DND-41 (cell line): ENCODE measurements around the gene SLC6A3.

Source experiments
- EZH2 ChIP-seq: IDR thresholded peaks from 3 replicates; pipeline ENCODE4 v1.6.1; 2012; ENCODE audit warnings: borderline replicate concordance, low read depth, mild to moderate bottlenecking, moderate library complexity, low read length, inconsistent platforms; ENCODE audit not compliant: severe bottlenecking
- TF ChIP-seq, protein P1 (sequence below): IDR thresholded peaks from 2 replicates; pipeline ENCODE4 v1.5.1; 2012; ENCODE audit warnings: borderline replicate concordance, low read length, moderate library complexity, mild to moderate bottlenecking; ENCODE audit not compliant: poor library complexity, severe bottlenecking; ENCODE audit errors: extremely low read depth

GRCh38 chr5:1430121-1430795 lies 15.0 kb downstream of the SLC6A3 start:
- TF ChIP-seq, protein P1, sequence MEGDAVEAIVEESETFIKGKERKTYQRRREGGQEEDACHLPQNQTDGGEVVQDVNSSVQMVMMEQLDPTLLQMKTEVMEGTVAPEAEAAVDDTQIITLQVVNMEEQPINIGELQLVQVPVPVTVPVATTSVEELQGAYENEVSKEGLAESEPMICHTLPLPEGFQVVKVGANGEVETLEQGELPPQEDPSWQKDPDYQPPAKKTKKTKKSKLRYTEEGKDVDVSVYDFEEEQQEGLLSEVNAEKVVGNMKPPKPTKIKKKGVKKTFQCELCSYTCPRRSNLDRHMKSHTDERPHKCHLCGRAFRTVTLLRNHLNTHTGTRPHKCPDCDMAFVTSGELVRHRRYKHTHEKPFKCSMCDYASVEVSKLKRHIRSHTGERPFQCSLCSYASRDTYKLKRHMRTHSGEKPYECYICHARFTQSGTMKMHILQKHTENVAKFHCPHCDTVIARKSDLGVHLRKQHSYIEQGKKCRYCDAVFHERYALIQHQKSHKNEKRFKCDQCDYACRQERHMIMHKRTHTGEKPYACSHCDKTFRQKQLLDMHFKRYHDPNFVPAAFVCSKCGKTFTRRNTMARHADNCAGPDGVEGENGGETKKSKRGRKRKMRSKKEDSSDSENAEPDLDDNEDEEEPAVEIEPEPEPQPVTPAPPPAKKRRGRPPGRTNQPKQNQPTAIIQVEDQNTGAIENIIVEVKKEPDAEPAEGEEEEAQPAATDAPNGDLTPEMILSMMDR, result no peak
- no peak for TF ChIP-seq EZH2
